H1 (cell line): ENCODE measurements around the gene NKAIN2. TPM values are rescaled to one million over a fixed set of nuclear protein-coding genes. Genes with fewer than 3 reads are reported as not detected.

Experiments
- CBX8 ChIP-seq: fragments of 300-800, 300-1000 bp; sonication (generic); IDR thresholded peaks from 2 replicates; pipeline ENCODE4 v1.7.1; 2016; ENCODE audit warnings: low read depth, low read length, borderline replicate concordance
- MAFK ChIP-seq: IDR thresholded peaks from 2 replicates; pipeline ENCODE4 v1.6.1; 2012; ENCODE audit warnings: low read depth, mild to moderate bottlenecking, improper control_type of control experiment, low read length
- POU5F1 ChIP-seq: IDR thresholded peaks from 2 replicates; pipeline ENCODE4 v1.6.1; 2011; ENCODE audit warnings: low read depth, mild to moderate bottlenecking, low read length, moderate library complexity
- RAD21 ChIP-seq, 2 experiments: IDR thresholded peaks in 1 of 2; conservative IDR thresholded peaks in 1 of 2; 2 replicates each; pipeline ENCODE4 v1.6.1; 2011; ENCODE audit warnings: low read depth in 2 of 2, low read length in 2 of 2, improper control_type of control experiment in 1 of 2, inconsistent platforms in 1 of 2, mild to moderate bottlenecking in 1 of 2, moderate library complexity in 1 of 2
- TEAD4 ChIP-seq: IDR thresholded peaks from 2 replicates; pipeline ENCODE4 v1.6.1; 2012; ENCODE audit warnings: low read depth, low read length, inconsistent platforms, mixed read lengths
- polyA plus RNA-seq, 7 experiments: library from polyadenylated mRNA; depleted of rRNA in 3 of 7; stranded (reverse) in 5 of 7; unstranded in 2 of 7; fragments of >200 nt in 5 of 7; fragments of 200-250 nt in 2 of 7; gene quantifications; 1 replicate in 5 of 7; 2 replicates in 1 of 7; 4 replicates in 1 of 7; pipeline versions ENCODE4 v1.2.1 to v1.2.3, GENCODE V29; 2011 to 2013; ENCODE audit warnings: missing spikeins in 2 of 7, mixed read lengths in 2 of 7
- total RNA-seq: library from RNA; stranded (reverse); fragmentation: NEBNext Ultra II Directional; extraction: Animal tissue kit (Norgen Biotek cat#: 25700); gene quantifications from 2 replicates; pipeline ENCODE4 v1.2.1, GENCODE V29; 2021

NKAIN2 gene
- total and polyA plus RNA-seq, 2 of the 8 experiments (the other 6 are each of a cell fraction or from before 2014, with no cell fraction given), result 0.20 to 0.34 TPM

DNA sequence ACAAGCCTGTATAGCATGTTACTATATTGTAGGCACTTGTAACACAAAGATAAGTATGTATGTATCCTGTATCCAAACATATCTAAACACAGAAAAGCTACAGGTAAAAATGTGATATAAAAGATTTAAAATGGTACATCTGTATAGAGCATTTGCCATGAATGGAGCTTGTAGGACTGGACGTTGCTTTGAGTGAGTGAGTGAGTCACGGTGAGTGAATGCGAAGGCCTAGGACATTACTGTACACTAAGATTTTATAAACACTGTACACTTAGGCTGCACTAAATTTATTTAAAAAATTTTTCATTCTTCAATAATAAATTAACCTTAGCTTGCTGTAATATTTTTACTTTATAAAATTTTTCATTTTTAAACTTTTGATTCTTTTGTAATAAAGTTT lies 136.9 kb downstream of the NKAIN2 start (continued):
- TF ChIP-seq TEAD4 (no peak), POU5F1 (no peak), MAFK (no peak), CBX8 (no peak), RAD21 (IDR thresholded peaks at IDR 0.05 in 1 of 2, conservative IDR thresholded peaks at IDR 0.05 in 1 of 2; ENCODE audit: low read depth in 2 of 2, low read length in 2 of 2) (no peak)
